A549 (cell line): ENCODE measurements around the gene ARHGEF28. TPM values are rescaled to one million over a fixed set of nuclear protein-coding genes. Genes with fewer than 3 reads are reported as not detected.
A peak's percentile ranks its signal among the peaks of the same experiment; 100 is the strongest.

Experiments
- ATAC-seq, 2 experiments: fragments of 200-7000 bp in 1 of 2; fragments of >200 bp in 1 of 2; cut with Nextera tagmentation in 1 of 2; cut with Tn5 transposase in 1 of 2; 3 replicates each; pipeline versions ENCODE4 v1.8.0 to v1.9.1; 2018 to 2020; ENCODE audit warnings: mild to moderate bottlenecking in 1 of 2, moderate library complexity in 1 of 2
- CTCF ChIA-PET: fragments of 300-600 bp; sonication (Branson Sonifier 250); formaldehyde crosslinking; extraction: SDS; loops from one replicate; lab custom pipeline; 2021; ENCODE audit warnings: antibody characterized with exemption, inconsistent platforms; lab: Yijun Ruan, JAX
- POLR2A ChIA-PET: fragments of 350-600 bp; formaldehyde crosslinking; extraction: SDS; loops from one replicate; lab custom pipeline; 2021; ENCODE audit warnings: antibody characterized with exemption, inconsistent platforms; lab: Yijun Ruan, JAX
- DNase-seq, 2 experiments: peaks; one replicate each; pipeline versions ENCODE4 v3.0.0 to v3.0.0-alpha.2; 2011 to 2016; ENCODE audit warnings: low read depth in 1 of 2, low spot score in 1 of 2
- FAIRE-seq: peaks from 2 replicates; lab custom pipeline; 2011; peaks lifted over from hg19 to GRCh38; lab: Jason Lieb, UNC
- H3K27ac ChIP-seq, 2 experiments: fragments of >200 bp; sonication (Bioruptor Twin); formaldehyde crosslinking; 3 replicates each; pipeline ENCODE4 v1.5.1; 2016 to 2017
- H3K4me1 ChIP-seq: fragments of >200 bp; sonication (Bioruptor Twin); formaldehyde crosslinking; 3 replicates; pipeline ENCODE4 v1.6.1; 2016
- H3K4me2 ChIP-seq: fragments of >200 bp; sonication (Bioruptor Twin); formaldehyde crosslinking; 3 replicates; pipeline ENCODE4 v1.6.1; 2016
- H3K4me3 ChIP-seq: fragments of >200 bp; sonication (Bioruptor Twin); formaldehyde crosslinking; 3 replicates; pipeline ENCODE4 v1.5.1; 2016
- H3K9me3 ChIP-seq: fragments of >200 bp; sonication (Bioruptor Twin); formaldehyde crosslinking; 3 replicates; pipeline ENCODE4 v1.6.1; 2016
- ATOH8 ChIP-seq: fragments of 250-450 bp; sonication (Bioruptor Pico); IDR thresholded peaks from 2 replicates; pipeline ENCODE4 v1.5.0; 2020; ENCODE audit warnings: low read depth, mild to moderate bottlenecking, moderate library complexity
- CHD4 ChIP-seq: fragments of 200-600 bp; sonication (generic); IDR thresholded peaks from 2 replicates; pipeline ENCODE4 v1.6.1; 2016; ENCODE audit warnings: antibody characterized with exemption, mild to moderate bottlenecking, borderline replicate concordance
- CTCF ChIP-seq: fragments of >200 bp; sonication (Bioruptor Twin); formaldehyde crosslinking; IDR thresholded peaks from 3 replicates; pipeline ENCODE4 v1.5.1; 2016
- EP300 ChIP-seq, 2 experiments: fragments of >200 bp; sonication (Bioruptor Twin); formaldehyde crosslinking; IDR thresholded peaks; 2 replicates in 1 of 2; 3 replicates in 1 of 2; pipeline ENCODE4 v1.6.1; 2016 to 2017
- FOSL2 ChIP-seq, 2 experiments: fragments of 450-650 bp in 1 of 2; fragments of >200 bp in 1 of 2; sonication (Bioruptor Twin) in 1 of 2; formaldehyde crosslinking; IDR thresholded peaks; 2 replicates each; pipeline versions ENCODE4 v1.5.0 to v1.6.1; 2016 to 2020; ENCODE audit warnings: mild to moderate bottlenecking in 1 of 2, moderate library complexity in 1 of 2
- HDAC2 ChIP-seq: fragments of 200-600 bp; sonication (generic); IDR thresholded peaks from 2 replicates; pipeline ENCODE4 v1.6.1; 2016
- KDM1A ChIP-seq: fragments of 200-600 bp; sonication (generic); IDR thresholded peaks from 2 replicates; pipeline ENCODE4 v1.6.1; 2016; ENCODE audit warnings: low read depth, mild to moderate bottlenecking
- MAFK ChIP-seq: fragments of 450-650 bp; IDR thresholded peaks from 2 replicates; pipeline ENCODE4 v1.6.1; 2014; ENCODE audit not compliant: partially characterized antibody
- MAX ChIP-seq: IDR thresholded peaks from 2 replicates; pipeline ENCODE4 v1.6.1; 2012
- NFE2L2 ChIP-seq: fragments of 150-350 bp; conservative IDR thresholded peaks from 2 replicates; pipeline ENCODE4 v1.6.1; 2014; ENCODE audit warnings: low read length
- NR3C1 ChIP-seq: fragments of >200 bp; sonication (Bioruptor Twin); formaldehyde crosslinking; IDR thresholded peaks from 3 replicates; pipeline ENCODE4 v1.6.1; 2017
- REST ChIP-seq: fragments of 200-600 bp; sonication (generic); IDR thresholded peaks from 2 replicates; pipeline ENCODE4 v1.6.1; 2016; ENCODE audit warnings: antibody characterized with exemption, mild to moderate bottlenecking, moderate library complexity
- RFX5 ChIP-seq: fragments of 450-650 bp; IDR thresholded peaks from 2 replicates; pipeline ENCODE4 v1.7.1; 2014; ENCODE audit warnings: antibody characterized with exemption, mild to moderate bottlenecking, moderate library complexity
- RNF2 ChIP-seq: fragments of 200-600 bp; sonication (generic); IDR thresholded peaks from 2 replicates; pipeline ENCODE4 v1.6.1; 2016; ENCODE audit warnings: low read depth, mild to moderate bottlenecking, antibody characterized with exemption, moderate library complexity, borderline replicate concordance
- TP53 ChIP-seq: fragments of 250-450 bp; sonication (Bioruptor Pico); IDR thresholded peaks from 2 replicates; pipeline ENCODE4 v1.5.0; 2021; ENCODE audit warnings: mild to moderate bottlenecking, moderate library complexity
- ZNF302 ChIP-seq: fragments of 250-450 bp; sonication (Bioruptor Pico); IDR thresholded peaks from 2 replicates; pipeline ENCODE4 v1.9.0; 2021; ENCODE audit warnings: inconsistent platforms, mild to moderate bottlenecking, moderate library complexity
- ZSCAN20 ChIP-seq: fragments of 250-450 bp; sonication (Bioruptor Pico); IDR thresholded peaks from 2 replicates; pipeline ENCODE4 v1.8.0; 2022; ENCODE audit warnings: mild to moderate bottlenecking, moderate library complexity
- WGBS: methylation state at CpG from one replicate; pipeline ENCODE4 v1.1.6; 2017; ENCODE audit errors: missing lambda C conversion rate; 5-methylcytosine and 5-hydroxymethylcytosine counted together
- polyA plus RNA-seq, 4 experiments: library from polyadenylated mRNA; depleted of rRNA in 3 of 4; stranded (reverse); fragments of >200 nt; fragmentation: RNase III in 1 of 4; extraction: RNeasy Plus Mini Kit Qiagen cat#74134 plus additional on column Dnase treatment in 1 of 4; gene quantifications; 2 replicates in 3 of 4; 3 replicates in 1 of 4; pipeline ENCODE4 v1.2.3, GENCODE V29; 2011 to 2017

The ARHGEF28 gene
- polyA plus RNA-seq, 2 of the 4 experiments (the other 2 are of a cell fraction): 17.0 to 22.3 TPM

GRCh38 chr5:73789851-73790281 is 163.9 kb downstream of the ARHGEF28 start:
- DNase-seq (no peak), FAIRE-seq (no peak), ATAC-seq (no peak)
- CTCF ChIA-PET: interaction anchor here (4.5 to 11.8 kb wide), 2 partner anchors 96 to 200 kb away, joined by 29 to 315 read pairs; no protein-coding TSS in a partner anchor
- no peak overlapping the region for H3K4me2 ChIP-seq
- 90% methylated on average over 2 of the region's 2 CpGs for WGBS
- H3K27ac ChIP-seq: peak overlapping the region in 1 of 2 experiments; percentile 30; a peak in 2 of 6 replicates
- H3K4me3 ChIP-seq: no peak overlapping the region
- POLR2A ChIA-PET: no interaction called here
- TF ChIP-seq ZNF302 (CRISPR knock-in tag): no peak
- TF ChIP-seq NR3C1: no peak
- TF ChIP-seq EP300 (IDR thresholded peaks at IDR 0.05): no peak
- no peak for TF ChIP-seq KDM1A
- TF ChIP-seq RFX5: no peak
- no peak for TF ChIP-seq TP53 (CRISPR knock-in tag)
- TF ChIP-seq HDAC2: no peak
- TF ChIP-seq CHD4: no peak
- TF ChIP-seq ZSCAN20: no peak
- no peak for TF ChIP-seq ATOH8 (CRISPR knock-in tag)
- TF ChIP-seq RNF2: no peak
- peaks cover 46% of the 10 kb centered on the region for H3K4me1 ChIP-seq
- H3K9me3 ChIP-seq: no peaks in the 10 kb centered on the region

GRCh38 chr5:73791389-73791788 is 165.4 kb downstream of the ARHGEF28 start:
- FAIRE-seq: no peak
- CTCF ChIA-PET: interaction anchor here (1.0 to 11.8 kb wide), 10 partner anchors 10 to 854 kb away, joined by 3 to 315 read pairs (median 6); no protein-coding TSS in a partner anchor
- TF ChIP-seq CTCF: no peak
- no peak for TF ChIP-seq NFE2L2
- no peak for TF ChIP-seq FOSL2 (IDR thresholded peaks at IDR 0.05)
- TF ChIP-seq FOSL2 (CRISPR knock-in tag; IDR thresholded peaks at IDR 0.05): no peak
- no peak for TF ChIP-seq REST
- no peak for TF ChIP-seq MAFK
- no peak for TF ChIP-seq MAX
- no peak for TF ChIP-seq RFX5
- TF ChIP-seq, all 56 proteins: peak for 0
- DNase-seq (no peak), ATAC-seq (no peak)
- 90% methylated on average over 4 of the region's 4 CpGs for WGBS
- Histone ChIP-seq H3K4me3 (no peak overlapping the region), H3K4me1 (peaks cover 61% of the 10 kb centered on the region), H3K9me3 (no peaks in the 10 kb centered on the region), H3K27ac (peak overlapping the region; percentile 40 to 53; a peak in 4 of 6 replicates), H3K4me2 (no peak overlapping the region)
- POLR2A ChIA-PET: no interaction called here
